ENCODE results near the gene GPC6. TPM values are rescaled to one million over a fixed set of nuclear protein-coding genes. Genes with fewer than 3 reads are reported as not detected.

GPC6 gene
- total RNA-seq, 1 donor from 2014 or later = 42.9 TPM

- H3K4me1 ChIP-seq = peaks cover 9% of the 10 kb centered on the region
- no peak overlapping the region for H3K27ac ChIP-seq
- H3K36me3 ChIP-seq = no peaks in the 10 kb centered on the region
- peaks cover 3% of the 10 kb centered on the region for H3K4me1 Mint-ChIP-seq
- no peaks in the 10 kb centered on the region for H3K36me3 Mint-ChIP-seq
- no peaks in the 10 kb centered on the region for H3K27me3 Mint-ChIP-seq (ENCODE audit: insufficient read depth, low read depth)
- H3K79me2 ChIP-seq (ENCODE audit: low read depth) = peaks cover under 1% of the 10 kb centered on the region
- H4K20me1 ChIP-seq (ENCODE audit: low read depth) = no peaks in the 10 kb centered on the region
- no peak overlapping the region for H3K9ac ChIP-seq
- H3K27ac Mint-ChIP-seq = no peak overlapping the region
- no peak overlapping the region for H3K4me2 ChIP-seq
- no peaks in the 10 kb centered on the region for H3K9me3 ChIP-seq (ENCODE audit: low read depth)
- peaks cover 2% of the 10 kb centered on the region for H3K9me3 Mint-ChIP-seq
- H2AFZ ChIP-seq (replicated peaks) = no peak overlapping the region
- H3K4me3 Mint-ChIP-seq = no peak overlapping the region
- H3K4me3 ChIP-seq = no peak overlapping the region
- no peaks in the 10 kb centered on the region for H3K27me3 ChIP-seq
- no peaks in the 10 kb centered on the region for H3F3A ChIP-seq (ENCODE audit: low read depth)
- no peak for DNase-seq (ENCODE audit: low spot score)
- TF ChIP-seq EZH2phosphoT487 (IDR thresholded peaks at IDR 0.05) (no peak), EZH2 (IDR thresholded peaks at IDR 0.05) (no peak), CTCF (IDR thresholded peaks at IDR 0.05) (no peak)
Measured at GRCh38 chr13:93279982-93280381, 53.4 kb downstream of the GPC6 start.

- Mint-ChIP-seq H3K27ac (no peak overlapping the region), H3K9me3 (peaks cover 2% of the 10 kb centered on the region), H3K4me1 (peaks cover 3% of the 10 kb centered on the region), H3K27me3 (ENCODE audit: insufficient read depth, low read depth) (no peaks in the 10 kb centered on the region), H3K36me3 (no peaks in the 10 kb centered on the region), H3K4me3 (no peak overlapping the region)
- no peak overlapping the region for H3K9ac ChIP-seq
- TF ChIP-seq EZH2phosphoT487 (IDR thresholded peaks at IDR 0.05) (no peak), CTCF (IDR thresholded peaks at IDR 0.05) (no peak), EZH2 (IDR thresholded peaks at IDR 0.05) (no peak)
- no peaks in the 10 kb centered on the region for H3F3A ChIP-seq (ENCODE audit: low read depth)
- DNase-seq (ENCODE audit: low spot score) = no peak
- no peak overlapping the region for H3K27ac ChIP-seq
- no peaks in the 10 kb centered on the region for H3K9me3 ChIP-seq (ENCODE audit: low read depth)
- peaks cover 10% of the 10 kb centered on the region for H3K4me1 ChIP-seq
- H2AFZ ChIP-seq (replicated peaks) = no peak overlapping the region
- no peaks in the 10 kb centered on the region for H3K36me3 ChIP-seq
- H3K27me3 ChIP-seq = no peaks in the 10 kb centered on the region
- no peak overlapping the region for H3K4me3 ChIP-seq
- no peak overlapping the region for H3K4me2 ChIP-seq
- peaks cover 4% of the 10 kb centered on the region for H3K79me2 ChIP-seq (ENCODE audit: low read depth)
- no peaks in the 10 kb centered on the region for H4K20me1 ChIP-seq (ENCODE audit: low read depth)
Measured at GRCh38 chr13:93280688-93281087, 54.1 kb downstream of the GPC6 start.

- H3K4me3 Mint-ChIP-seq = no peak overlapping the region
- H3K4me2 ChIP-seq = no peak overlapping the region
- no peaks in the 10 kb centered on the region for H3K36me3 ChIP-seq
- DNase-seq (ENCODE audit: low spot score) = no peak
- H3K27me3 ChIP-seq = no peaks in the 10 kb centered on the region
- peaks cover 2% of the 10 kb centered on the region for H3K9me3 Mint-ChIP-seq
- no peak for TF ChIP-seq CTCF (IDR thresholded peaks at IDR 0.05)
- no peak for TF ChIP-seq EZH2phosphoT487 (IDR thresholded peaks at IDR 0.05)
- TF ChIP-seq EZH2 (IDR thresholded peaks at IDR 0.05) = no peak
- H3K9me3 ChIP-seq (ENCODE audit: low read depth) = no peaks in the 10 kb centered on the region
- H3K27me3 Mint-ChIP-seq (ENCODE audit: insufficient read depth, low read depth) = no peaks in the 10 kb centered on the region
- H3K9ac ChIP-seq = no peak overlapping the region
- no peaks in the 10 kb centered on the region for H4K20me1 ChIP-seq (ENCODE audit: low read depth)
- peaks cover 5% of the 10 kb centered on the region for H3K4me1 Mint-ChIP-seq
- no peak overlapping the region for H3K4me3 ChIP-seq
- H3K4me1 ChIP-seq = peaks cover 21% of the 10 kb centered on the region
- H3K27ac Mint-ChIP-seq = peak overlapping the region; percentile 3
- H2AFZ ChIP-seq (replicated peaks) = no peak overlapping the region
- peaks cover 4% of the 10 kb centered on the region for H3F3A ChIP-seq (ENCODE audit: low read depth)
- H3K36me3 Mint-ChIP-seq = no peaks in the 10 kb centered on the region
- H3K27ac ChIP-seq = no peak overlapping the region
- H3K79me2 ChIP-seq (ENCODE audit: low read depth) = peaks cover 4% of the 10 kb centered on the region
Measured at GRCh38 chr13:93283255-93283654, 56.6 kb downstream of the GPC6 start.

All from neural progenitor cell (in vitro differentiated cells).